WTC11 (cell line): ENCODE results near the gene ZNF292.

Source experiments
- RORB ChIP-seq: fragments of 250-450 bp; sonication (Bioruptor Pico); IDR thresholded peaks from 2 replicates; pipeline ENCODE4 v1.9.0; 2021; ENCODE audit warnings: mild to moderate bottlenecking
- ZNF121 ChIP-seq: sonication (generic); formaldehyde crosslinking; IDR thresholded peaks from 2 replicates; pipeline ENCODE4 v1.8.0; 2023; ENCODE audit warnings: missing genetic modification reagents
- TF ChIP-seq, protein P1 (sequence below): fragments of 200-600 bp; IDR thresholded peaks from 2 replicates; pipeline ENCODE4 v1.8.0; 2022; ENCODE audit warnings: antibody characterized with exemption
- TF ChIP-seq, protein P2 (sequence below): fragments of 250-450 bp; sonication (Bioruptor Pico); IDR thresholded peaks from 2 replicates; pipeline ENCODE4 v1.9.0; 2021; ENCODE audit warnings: mild to moderate bottlenecking, borderline replicate concordance
- TF ChIP-seq, protein P3 (sequence below): sonication (generic); formaldehyde crosslinking; IDR thresholded peaks from 2 replicates; pipeline ENCODE4 v1.8.0; 2022; ENCODE audit warnings: mild to moderate bottlenecking, missing genetic modification reagents

DNA sequence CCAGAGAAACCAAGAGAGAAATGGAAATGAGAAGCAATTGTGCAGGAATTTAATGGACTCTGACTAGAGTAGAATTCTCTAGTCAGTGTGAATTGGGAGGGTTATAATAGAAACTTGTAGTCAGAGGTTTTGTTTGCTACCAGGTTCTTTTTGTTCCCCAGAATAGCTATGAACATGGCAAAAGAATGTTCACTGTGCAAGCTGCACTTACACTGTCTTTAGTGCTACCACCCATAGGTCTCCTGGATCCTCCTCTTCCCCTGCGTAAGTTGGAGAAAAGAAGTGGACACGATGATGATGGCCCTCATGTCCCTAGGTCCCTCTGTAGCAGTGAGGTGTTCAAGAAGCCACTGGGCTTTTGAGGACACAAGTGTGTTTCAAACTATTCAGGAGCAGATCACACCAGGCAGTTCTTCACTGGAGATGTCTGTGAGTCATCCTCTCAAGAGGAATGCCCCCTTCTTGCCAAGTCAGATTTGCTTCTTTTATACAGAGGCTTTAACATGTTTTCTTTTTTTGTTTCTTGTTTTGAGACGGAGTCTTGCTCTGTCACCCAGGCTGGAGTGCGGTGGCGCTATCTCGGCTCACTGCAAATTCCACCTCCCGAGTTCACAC, 119.4 kb downstream of the ZNF292 start:
- no peak for TF ChIP-seq RORB (CRISPR knock-in tag)
- TF ChIP-seq, protein P1, sequence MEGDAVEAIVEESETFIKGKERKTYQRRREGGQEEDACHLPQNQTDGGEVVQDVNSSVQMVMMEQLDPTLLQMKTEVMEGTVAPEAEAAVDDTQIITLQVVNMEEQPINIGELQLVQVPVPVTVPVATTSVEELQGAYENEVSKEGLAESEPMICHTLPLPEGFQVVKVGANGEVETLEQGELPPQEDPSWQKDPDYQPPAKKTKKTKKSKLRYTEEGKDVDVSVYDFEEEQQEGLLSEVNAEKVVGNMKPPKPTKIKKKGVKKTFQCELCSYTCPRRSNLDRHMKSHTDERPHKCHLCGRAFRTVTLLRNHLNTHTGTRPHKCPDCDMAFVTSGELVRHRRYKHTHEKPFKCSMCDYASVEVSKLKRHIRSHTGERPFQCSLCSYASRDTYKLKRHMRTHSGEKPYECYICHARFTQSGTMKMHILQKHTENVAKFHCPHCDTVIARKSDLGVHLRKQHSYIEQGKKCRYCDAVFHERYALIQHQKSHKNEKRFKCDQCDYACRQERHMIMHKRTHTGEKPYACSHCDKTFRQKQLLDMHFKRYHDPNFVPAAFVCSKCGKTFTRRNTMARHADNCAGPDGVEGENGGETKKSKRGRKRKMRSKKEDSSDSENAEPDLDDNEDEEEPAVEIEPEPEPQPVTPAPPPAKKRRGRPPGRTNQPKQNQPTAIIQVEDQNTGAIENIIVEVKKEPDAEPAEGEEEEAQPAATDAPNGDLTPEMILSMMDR: no peak
- TF ChIP-seq, protein P2, sequence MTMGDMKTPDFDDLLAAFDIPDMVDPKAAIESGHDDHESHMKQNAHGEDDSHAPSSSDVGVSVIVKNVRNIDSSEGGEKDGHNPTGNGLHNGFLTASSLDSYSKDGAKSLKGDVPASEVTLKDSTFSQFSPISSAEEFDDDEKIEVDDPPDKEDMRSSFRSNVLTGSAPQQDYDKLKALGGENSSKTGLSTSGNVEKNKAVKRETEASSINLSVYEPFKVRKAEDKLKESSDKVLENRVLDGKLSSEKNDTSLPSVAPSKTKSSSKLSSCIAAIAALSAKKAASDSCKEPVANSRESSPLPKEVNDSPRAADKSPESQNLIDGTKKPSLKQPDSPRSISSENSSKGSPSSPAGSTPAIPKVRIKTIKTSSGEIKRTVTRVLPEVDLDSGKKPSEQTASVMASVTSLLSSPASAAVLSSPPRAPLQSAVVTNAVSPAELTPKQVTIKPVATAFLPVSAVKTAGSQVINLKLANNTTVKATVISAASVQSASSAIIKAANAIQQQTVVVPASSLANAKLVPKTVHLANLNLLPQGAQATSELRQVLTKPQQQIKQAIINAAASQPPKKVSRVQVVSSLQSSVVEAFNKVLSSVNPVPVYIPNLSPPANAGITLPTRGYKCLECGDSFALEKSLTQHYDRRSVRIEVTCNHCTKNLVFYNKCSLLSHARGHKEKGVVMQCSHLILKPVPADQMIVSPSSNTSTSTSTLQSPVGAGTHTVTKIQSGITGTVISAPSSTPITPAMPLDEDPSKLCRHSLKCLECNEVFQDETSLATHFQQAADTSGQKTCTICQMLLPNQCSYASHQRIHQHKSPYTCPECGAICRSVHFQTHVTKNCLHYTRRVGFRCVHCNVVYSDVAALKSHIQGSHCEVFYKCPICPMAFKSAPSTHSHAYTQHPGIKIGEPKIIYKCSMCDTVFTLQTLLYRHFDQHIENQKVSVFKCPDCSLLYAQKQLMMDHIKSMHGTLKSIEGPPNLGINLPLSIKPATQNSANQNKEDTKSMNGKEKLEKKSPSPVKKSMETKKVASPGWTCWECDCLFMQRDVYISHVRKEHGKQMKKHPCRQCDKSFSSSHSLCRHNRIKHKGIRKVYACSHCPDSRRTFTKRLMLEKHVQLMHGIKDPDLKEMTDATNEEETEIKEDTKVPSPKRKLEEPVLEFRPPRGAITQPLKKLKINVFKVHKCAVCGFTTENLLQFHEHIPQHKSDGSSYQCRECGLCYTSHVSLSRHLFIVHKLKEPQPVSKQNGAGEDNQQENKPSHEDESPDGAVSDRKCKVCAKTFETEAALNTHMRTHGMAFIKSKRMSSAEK (CRISPR knock-in tag): no peak
- TF ChIP-seq ZNF121 (CRISPR knock-in tag): no peak
- TF ChIP-seq, protein P3, sequence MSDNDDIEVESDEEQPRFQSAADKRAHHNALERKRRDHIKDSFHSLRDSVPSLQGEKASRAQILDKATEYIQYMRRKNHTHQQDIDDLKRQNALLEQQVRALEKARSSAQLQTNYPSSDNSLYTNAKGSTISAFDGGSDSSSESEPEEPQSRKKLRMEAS (CRISPR knock-in tag): no peak
